A549 (cell line): ENCODE data around the gene PHF21A. TPM values are rescaled to one million over a fixed set of nuclear protein-coding genes. Genes with fewer than 3 reads are reported as not detected.

Source experiments
- ATAC-seq, 2 experiments: fragments of 200-7000 bp in 1 of 2; fragments of >200 bp in 1 of 2; cut with Nextera tagmentation in 1 of 2; cut with Tn5 transposase in 1 of 2; 3 replicates each; pipeline versions ENCODE4 v1.8.0 to v1.9.1; 2018 to 2020; ENCODE audit warnings: mild to moderate bottlenecking in 1 of 2, moderate library complexity in 1 of 2
- CTCF ChIA-PET: fragments of 300-600 bp; sonication (Branson Sonifier 250); formaldehyde crosslinking; extraction: SDS; loops from one replicate; lab custom pipeline; 2021; ENCODE audit warnings: antibody characterized with exemption, inconsistent platforms; lab: Yijun Ruan, JAX
- POLR2A ChIA-PET: fragments of 350-600 bp; formaldehyde crosslinking; extraction: SDS; loops from one replicate; lab custom pipeline; 2021; ENCODE audit warnings: antibody characterized with exemption, inconsistent platforms; lab: Yijun Ruan, JAX
- DNase-seq, 2 experiments: peaks; one replicate each; pipeline versions ENCODE4 v3.0.0 to v3.0.0-alpha.2; 2011 to 2016; ENCODE audit warnings: low read depth in 1 of 2, low spot score in 1 of 2
- FAIRE-seq: peaks from 2 replicates; lab custom pipeline; 2011; peaks lifted over from hg19 to GRCh38; lab: Jason Lieb, UNC
- H3K27ac ChIP-seq, 2 experiments: fragments of >200 bp; sonication (Bioruptor Twin); formaldehyde crosslinking; 3 replicates each; pipeline ENCODE4 v1.5.1; 2016 to 2017
- H3K4me1 ChIP-seq: fragments of >200 bp; sonication (Bioruptor Twin); formaldehyde crosslinking; 3 replicates; pipeline ENCODE4 v1.6.1; 2016
- H3K4me2 ChIP-seq: fragments of >200 bp; sonication (Bioruptor Twin); formaldehyde crosslinking; 3 replicates; pipeline ENCODE4 v1.6.1; 2016
- H3K4me3 ChIP-seq: fragments of >200 bp; sonication (Bioruptor Twin); formaldehyde crosslinking; 3 replicates; pipeline ENCODE4 v1.5.1; 2016
- H3K9me3 ChIP-seq: fragments of >200 bp; sonication (Bioruptor Twin); formaldehyde crosslinking; 3 replicates; pipeline ENCODE4 v1.6.1; 2016
- CEBPB ChIP-seq, 2 experiments: fragments of >200 bp in 1 of 2; sonication (Bioruptor Twin) in 1 of 2; formaldehyde crosslinking in 1 of 2; IDR thresholded peaks; 2 replicates each; pipeline ENCODE4 v1.6.1; 2012 to 2016
- CHD4 ChIP-seq: fragments of 200-600 bp; sonication (generic); IDR thresholded peaks from 2 replicates; pipeline ENCODE4 v1.6.1; 2016; ENCODE audit warnings: antibody characterized with exemption, mild to moderate bottlenecking, borderline replicate concordance
- EHF ChIP-seq: fragments of 250-450 bp; sonication (Bioruptor Pico); IDR thresholded peaks from 2 replicates; pipeline ENCODE4 v1.5.0; 2020; ENCODE audit warnings: mild to moderate bottlenecking
- EP300 ChIP-seq, 2 experiments: fragments of >200 bp; sonication (Bioruptor Twin); formaldehyde crosslinking; IDR thresholded peaks; 2 replicates in 1 of 2; 3 replicates in 1 of 2; pipeline ENCODE4 v1.6.1; 2016 to 2017
- FOSL2 ChIP-seq, 2 experiments: fragments of 450-650 bp in 1 of 2; fragments of >200 bp in 1 of 2; sonication (Bioruptor Twin) in 1 of 2; formaldehyde crosslinking; IDR thresholded peaks; 2 replicates each; pipeline versions ENCODE4 v1.5.0 to v1.6.1; 2016 to 2020; ENCODE audit warnings: mild to moderate bottlenecking in 1 of 2, moderate library complexity in 1 of 2
- HDAC2 ChIP-seq: fragments of 200-600 bp; sonication (generic); IDR thresholded peaks from 2 replicates; pipeline ENCODE4 v1.6.1; 2016
- HEYL ChIP-seq: fragments of 250-450 bp; sonication (Bioruptor Pico); IDR thresholded peaks from 2 replicates; pipeline ENCODE4 v1.8.0; 2021; ENCODE audit warnings: mild to moderate bottlenecking, moderate library complexity
- HOXA7 ChIP-seq: fragments of 250-450 bp; sonication (Bioruptor Pico); IDR thresholded peaks from 2 replicates; pipeline ENCODE4 v1.5.0; 2020; ENCODE audit warnings: mild to moderate bottlenecking, moderate library complexity
- HOXB13 ChIP-seq: fragments of 250-450 bp; sonication (Bioruptor Pico); IDR thresholded peaks from 2 replicates; pipeline ENCODE4 v1.5.0; 2020; ENCODE audit warnings: low read depth, mild to moderate bottlenecking, moderate library complexity
- JUNB ChIP-seq: fragments of >200 bp; sonication (Bioruptor Twin); formaldehyde crosslinking; IDR thresholded peaks from 2 replicates; pipeline ENCODE4 v1.6.1; 2016
- MAFK ChIP-seq: fragments of 450-650 bp; IDR thresholded peaks from 2 replicates; pipeline ENCODE4 v1.6.1; 2014; ENCODE audit not compliant: partially characterized antibody
- MYC ChIP-seq: IDR thresholded peaks from 2 replicates; pipeline ENCODE4 v1.6.1; 2012; ENCODE audit warnings: mild to moderate bottlenecking, inconsistent platforms, low read length, improper control_type of control experiment, borderline replicate concordance
- NFE2L2 ChIP-seq: fragments of 150-350 bp; conservative IDR thresholded peaks from 2 replicates; pipeline ENCODE4 v1.6.1; 2014; ENCODE audit warnings: low read length
- NPAS2 ChIP-seq: fragments of 250-450 bp; sonication (Bioruptor Pico); IDR thresholded peaks from 2 replicates; pipeline ENCODE4 v1.8.0; 2022; ENCODE audit warnings: mild to moderate bottlenecking, moderate library complexity, borderline replicate concordance
- PBX3 ChIP-seq: IDR thresholded peaks from 2 replicates; pipeline ENCODE4 v1.6.1; 2012
- PHF8 ChIP-seq: fragments of 200-600 bp; sonication (generic); IDR thresholded peaks from 2 replicates; pipeline ENCODE4 v1.6.1; 2016; ENCODE audit warnings: low read depth, mild to moderate bottlenecking, antibody characterized with exemption, moderate library complexity, borderline replicate concordance
- POLR2AphosphoS2 ChIP-seq: conservative IDR thresholded peaks from 2 replicates; pipeline ENCODE4 v1.6.1; 2012; ENCODE audit warnings: low read length, improper control_type of control experiment, inconsistent platforms
- RARB ChIP-seq: fragments of 250-450 bp; sonication (Bioruptor Pico); IDR thresholded peaks from 2 replicates; pipeline ENCODE4 v1.8.0; 2021; ENCODE audit warnings: mild to moderate bottlenecking, moderate library complexity
- SMC3 ChIP-seq: fragments of >200 bp; sonication (Bioruptor Twin); formaldehyde crosslinking; IDR thresholded peaks from 3 replicates; pipeline ENCODE4 v1.6.1; 2018; ENCODE audit warnings: inconsistent platforms
- ZC3H11A ChIP-seq: fragments of 450-650 bp; IDR thresholded peaks from 2 replicates; pipeline ENCODE4 v1.6.1; 2014; ENCODE audit warnings: antibody characterized with exemption, mild to moderate bottlenecking
- WGBS: methylation state at CpG from one replicate; pipeline ENCODE4 v1.1.6; 2017; ENCODE audit errors: missing lambda C conversion rate; 5-methylcytosine and 5-hydroxymethylcytosine counted together
- polyA plus RNA-seq, 4 experiments: library from polyadenylated mRNA; depleted of rRNA in 3 of 4; stranded (reverse); fragments of >200 nt; fragmentation: RNase III in 1 of 4; extraction: RNeasy Plus Mini Kit Qiagen cat#74134 plus additional on column Dnase treatment in 1 of 4; gene quantifications; 2 replicates in 3 of 4; 3 replicates in 1 of 4; pipeline ENCODE4 v1.2.3, GENCODE V29; 2011 to 2017
- TF ChIP-seq, protein P1 (sequence below): fragments of 250-450 bp; sonication (Bioruptor Pico); IDR thresholded peaks from 2 replicates; pipeline ENCODE4 v1.5.0; 2020; ENCODE audit warnings: low read depth, mild to moderate bottlenecking, moderate library complexity
- TF ChIP-seq, protein P2 (sequence below): fragments of >200 bp; sonication (Bioruptor Twin); formaldehyde crosslinking; IDR thresholded peaks from 3 replicates; pipeline ENCODE4 v1.6.1; 2016

The PHF21A gene
- polyA plus RNA-seq, 2 of the 4 experiments (the other 2 are of a cell fraction) = 20.0 to 31.9 TPM

GRCh38 chr11:45886816-45887520 lies 234.3 kb downstream of the PHF21A start:
- peaks cover 2% of the 10 kb centered on the region; the same call in 2 of the 3 replicates for H3K4me1 ChIP-seq
- CTCF ChIA-PET = interaction anchor here (0.7 kb wide), 1 partner anchor 14 kb away, joined by 3 read pairs; no protein-coding TSS in a partner anchor
- FAIRE-seq (no peak), ATAC-seq (no peak), DNase-seq (no peak)
- TF ChIP-seq FOSL2 (IDR thresholded peaks at IDR 0.05) (no peak), FOSL2 (CRISPR knock-in tag; IDR thresholded peaks at IDR 0.05) (no peak), NPAS2 (CRISPR knock-in tag) (no peak), SMC3 (no peak), RARB (CRISPR knock-in tag) (no peak), HOXB13 (no peak), HOXA7 (no peak), PBX3 (no peak), MYC (no peak)
- TF ChIP-seq, protein P1, sequence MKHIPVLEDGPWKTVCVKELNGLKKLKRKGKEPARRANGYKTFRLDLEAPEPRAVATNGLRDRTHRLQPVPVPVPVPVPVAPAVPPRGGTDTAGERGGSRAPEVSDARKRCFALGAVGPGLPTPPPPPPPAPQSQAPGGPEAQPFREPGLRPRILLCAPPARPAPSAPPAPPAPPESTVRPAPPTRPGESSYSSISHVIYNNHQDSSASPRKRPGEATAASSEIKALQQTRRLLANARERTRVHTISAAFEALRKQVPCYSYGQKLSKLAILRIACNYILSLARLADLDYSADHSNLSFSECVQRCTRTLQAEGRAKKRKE (CRISPR knock-in tag) = no peak
- POLR2A ChIA-PET = no interaction called here
- H3K4me2 ChIP-seq = no peak overlapping the region
- no peak overlapping the region for H3K4me3 ChIP-seq
- H3K27ac ChIP-seq = no peak overlapping the region
- no peaks in the 10 kb centered on the region for H3K9me3 ChIP-seq
- WGBS = 92% methylated on average over 4 of the region's 4 CpGs

- Histone ChIP-seq H3K9me3 (no peaks in the 10 kb centered on the region), H3K4me1 (peaks cover 10% of the 10 kb centered on the region), H3K4me2 (peak overlapping the region; percentile 76), H3K27ac (peak overlapping the region in 1 of 2 experiments; percentile 52; a peak in 2 of 6 replicates), H3K4me3 (peak overlapping the region; percentile 59)
- DNase-seq = no peak
- no peak for FAIRE-seq
- ChIA-PET POLR2A (no interaction called here), CTCF (interaction anchor here (0.6 kb wide), 1 partner anchor 79 kb away, joined by 3 read pairs; no protein-coding TSS in a partner anchor)
- ATAC-seq = peak in 1 of 2 experiments; percentile 21; a peak in 3 of 6 replicates
- 65% methylated on average over 14 of the region's 43 CpGs for WGBS
- TF ChIP-seq EHF (CRISPR knock-in tag) (no peak), JUNB (no peak), EP300 (IDR thresholded peaks at IDR 0.05) (no peak), CHD4 (no peak), HDAC2 (no peak), CEBPB (IDR thresholded peaks at IDR 0.05) (no peak), PHF8 (no peak), MAFK (no peak), FOSL2 (IDR thresholded peaks at IDR 0.05) (no peak), FOSL2 (CRISPR knock-in tag; IDR thresholded peaks at IDR 0.05) (no peak), POLR2AphosphoS2 (no peak), HEYL (no peak), NFE2L2 (no peak), ZC3H11A (no peak)
- TF ChIP-seq, protein P2, sequence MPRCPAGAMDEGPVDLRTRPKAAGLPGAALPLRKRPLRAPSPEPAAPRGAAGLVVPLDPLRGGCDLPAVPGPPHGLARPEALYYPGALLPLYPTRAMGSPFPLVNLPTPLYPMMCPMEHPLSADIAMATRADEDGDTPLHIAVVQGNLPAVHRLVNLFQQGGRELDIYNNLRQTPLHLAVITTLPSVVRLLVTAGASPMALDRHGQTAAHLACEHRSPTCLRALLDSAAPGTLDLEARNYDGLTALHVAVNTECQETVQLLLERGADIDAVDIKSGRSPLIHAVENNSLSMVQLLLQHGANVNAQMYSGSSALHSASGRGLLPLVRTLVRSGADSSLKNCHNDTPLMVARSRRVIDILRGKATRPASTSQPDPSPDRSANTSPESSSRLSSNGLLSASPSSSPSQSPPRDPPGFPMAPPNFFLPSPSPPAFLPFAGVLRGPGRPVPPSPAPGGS = no peak
Observed at GRCh38 chr11:45885921-45886721, 235.1 kb downstream of the PHF21A start.
